Osteoblast (primary cell): ENCODE data around the gene TP73. TPM values are rescaled to one million over a fixed set of nuclear protein-coding genes. Genes with fewer than 3 reads are reported as not detected.

ENCODE experiments used
- DNase-seq: peaks from one replicate; pipeline ENCODE4 v3.0.0; 2011; ENCODE audit warnings: low spot score, mixed read lengths; ENCODE audit not compliant: insufficient read length; ENCODE audit errors: missing footprints
- H2AFZ ChIP-seq: 2 replicates; pipeline ENCODE4 v1.6.0; 2011; ENCODE audit warnings: mild to moderate bottlenecking, low read length
- H3K27ac ChIP-seq: 2 replicates; pipeline ENCODE4 v1.5.1; 2011; ENCODE audit warnings: mild to moderate bottlenecking, low read depth, low read length, moderate library complexity
- H3K27me3 ChIP-seq: 2 replicates; pipeline ENCODE4 v1.6.0; 2012; ENCODE audit warnings: mild to moderate bottlenecking, control low read depth, inconsistent platforms, low read length, moderate library complexity; ENCODE audit not compliant: insufficient read depth
- H3K36me3 ChIP-seq: 2 replicates; pipeline ENCODE4 v1.5.1; 2011; ENCODE audit warnings: mild to moderate bottlenecking, low read length, control low read depth, moderate library complexity; ENCODE audit not compliant: insufficient read depth
- H3K4me1 ChIP-seq: 2 replicates; pipeline ENCODE4 v1.5.1; 2011; ENCODE audit warnings: mild to moderate bottlenecking, low read length, control low read depth, moderate library complexity; ENCODE audit not compliant: insufficient read depth
- H3K4me2 ChIP-seq: 2 replicates; pipeline ENCODE4 v1.6.0; 2011; ENCODE audit warnings: mild to moderate bottlenecking, low read length; ENCODE audit not compliant: insufficient read depth
- H3K4me3 ChIP-seq: fragments of 200-600 bp; sonication (generic); 3 replicates; pipeline ENCODE4 v1.5.1; 2012; ENCODE audit warnings: mild to moderate bottlenecking, low read length, inconsistent platforms; ENCODE audit not compliant: insufficient read depth
- H3K79me2 ChIP-seq: 2 replicates; pipeline ENCODE4 v1.6.0; 2012; ENCODE audit warnings: mild to moderate bottlenecking, low read length, control low read depth, inconsistent platforms; ENCODE audit not compliant: insufficient read depth
- H3K9me3 ChIP-seq: 2 replicates; pipeline ENCODE4 v1.5.1; 2011; ENCODE audit warnings: low read depth, low read length, control low read depth
- H4K20me1 ChIP-seq: 2 replicates; pipeline ENCODE4 v1.6.0; 2012; ENCODE audit warnings: mild to moderate bottlenecking, low read length, control low read depth; ENCODE audit not compliant: insufficient read depth
- CTCF ChIP-seq: IDR thresholded peaks from 2 replicates; pipeline ENCODE4 v1.5.1; 2011; ENCODE audit warnings: mild to moderate bottlenecking, low read depth, low read length, moderate library complexity; ENCODE audit errors: extremely low read depth
- total RNA-seq: library from RNA; depleted of rRNA; stranded (reverse); fragments of >200 nt; gene quantifications from 2 replicates; pipeline ENCODE4 v1.2.3, GENCODE V29; 2012

The TP73 gene
- total RNA-seq, 1 donor = not detected

DNA sequence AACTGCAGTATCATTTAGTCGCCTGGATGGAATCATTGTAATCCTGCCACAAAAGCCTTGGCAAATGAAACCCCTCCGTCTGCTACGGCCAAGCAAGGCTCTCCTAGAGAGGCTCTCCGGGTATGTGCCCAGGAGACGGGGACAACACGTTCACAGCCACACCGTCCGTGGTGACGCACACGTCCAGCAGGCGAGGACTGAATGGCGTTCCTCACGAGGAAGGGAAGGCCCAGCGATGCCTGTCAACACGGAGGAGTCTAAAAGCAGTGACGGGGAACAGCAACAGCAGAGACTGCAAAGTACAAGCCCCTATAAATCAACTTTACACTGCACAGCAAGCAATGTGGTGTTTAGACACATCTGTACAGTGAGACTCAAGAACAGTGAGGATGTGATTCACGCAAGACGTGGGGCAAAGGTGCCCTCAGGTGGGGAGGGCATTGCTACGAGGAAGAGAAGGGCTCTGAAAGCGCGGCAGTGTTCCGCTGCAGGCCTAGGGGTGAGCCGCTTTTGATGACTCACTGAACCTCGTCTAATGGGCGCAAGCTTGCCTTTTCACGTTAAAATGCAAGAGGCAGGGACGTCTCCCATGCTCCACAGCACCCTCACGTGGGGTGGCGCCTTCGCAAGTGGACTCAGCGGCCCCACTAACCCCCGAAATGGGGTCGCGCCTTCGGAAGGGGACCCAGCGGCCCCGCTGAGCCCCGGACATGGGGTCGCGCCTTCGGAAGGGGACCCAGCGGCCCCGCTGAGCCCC is 9.2 kb upstream of the TP73 start:
- Histone ChIP-seq H3K4me3 (no peak overlapping the region), H3K4me1 (no peaks in the 10 kb centered on the region), H3K27ac (no peak overlapping the region), H3K4me2 (no peak overlapping the region), H2AFZ (no peak overlapping the region), H3K9me3 (no peaks in the 10 kb centered on the region), H3K36me3 (peaks cover 33% of the 10 kb centered on the region), H4K20me1 (no peaks in the 10 kb centered on the region), H3K27me3 (no peaks in the 10 kb centered on the region), H3K79me2 (no peaks in the 10 kb centered on the region)
- DNase-seq = peak; percentile 73
- TF ChIP-seq CTCF = no peak

GRCh38 chr1:3644273-3644672 is 8.0 kb upstream of the TP73 start:
- no peak for TF ChIP-seq CTCF
- H3K79me2 ChIP-seq = peaks cover 1% of the 10 kb centered on the region
- H3K36me3 ChIP-seq = peaks cover 23% of the 10 kb centered on the region
- no peaks in the 10 kb centered on the region for H3K9me3 ChIP-seq
- DNase-seq = peak; percentile 86
- peaks cover 5% of the 10 kb centered on the region for H3K4me1 ChIP-seq
- no peak overlapping the region for H2AFZ ChIP-seq
- H3K4me3 ChIP-seq = no peak overlapping the region
- H3K4me2 ChIP-seq = no peak overlapping the region
- no peaks in the 10 kb centered on the region for H4K20me1 ChIP-seq
- H3K27ac ChIP-seq = no peak overlapping the region
- no peaks in the 10 kb centered on the region for H3K27me3 ChIP-seq

DNA sequence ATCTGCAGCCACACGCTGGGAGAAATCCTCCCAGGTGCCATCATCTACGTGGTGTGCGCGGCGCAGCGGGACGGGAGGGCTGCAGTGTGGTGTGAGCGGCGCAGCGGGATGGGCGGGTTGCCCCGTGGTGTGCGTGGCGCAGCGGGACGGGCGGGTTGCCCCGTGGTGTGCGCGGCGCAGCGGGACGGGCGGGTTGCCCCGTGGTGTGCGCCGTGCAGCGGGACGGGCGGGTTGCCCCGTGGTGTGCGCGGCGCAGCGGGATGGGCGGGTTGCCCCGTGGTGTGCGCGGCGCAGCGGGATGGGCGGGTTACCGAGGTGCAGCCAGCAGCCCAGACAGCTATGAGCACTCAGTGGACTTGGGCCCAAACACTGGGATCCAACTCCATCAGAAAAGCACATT is 7.1 kb upstream of the TP73 start:
- TF ChIP-seq CTCF = no peak
- Histone ChIP-seq H4K20me1 (no peaks in the 10 kb centered on the region), H3K4me2 (no peak overlapping the region), H3K27me3 (peaks cover 2% of the 10 kb centered on the region), H3K36me3 (peaks cover 23% of the 10 kb centered on the region), H3K9me3 (no peaks in the 10 kb centered on the region), H2AFZ (no peak overlapping the region), H3K4me1 (peaks cover 6% of the 10 kb centered on the region), H3K4me3 (no peak overlapping the region), H3K27ac (no peak overlapping the region), H3K79me2 (peaks cover 6% of the 10 kb centered on the region)
- DNase-seq = no peak

- DNase-seq = no peak
- H3K79me2 ChIP-seq = peaks cover 6% of the 10 kb centered on the region
These were observed 6.5 kb upstream of the TP73 start for GRCh38 chr1:3645666-3646355.

More at GRCh38 chr1:3645666-3646355, 6.5 kb upstream of the TP73 start:
- peaks cover 6% of the 10 kb centered on the region for H3K4me1 ChIP-seq
- TF ChIP-seq CTCF = no peak
- no peak overlapping the region for H3K4me2 ChIP-seq
- no peak overlapping the region for H2AFZ ChIP-seq
- H3K27ac ChIP-seq = no peak overlapping the region
- peaks cover 8% of the 10 kb centered on the region for H3K27me3 ChIP-seq
- no peaks in the 10 kb centered on the region for H3K9me3 ChIP-seq
- H3K4me3 ChIP-seq = no peak overlapping the region
- H3K36me3 ChIP-seq = peaks cover 23% of the 10 kb centered on the region
- no peaks in the 10 kb centered on the region for H4K20me1 ChIP-seq
